Activated CD4-positive, alpha-beta T cell treated with anti-CD3 and anti-CD28 coated beads, Interleukin-2, amount 10 ng/mL, durations not matched to agents 7 days and 5 days (primary cell): ENCODE measurements around the gene RAD51B. TPM values are rescaled to one million over a fixed set of nuclear protein-coding genes. Genes with fewer than 3 reads are reported as not detected.

ENCODE experiments used
- CTCF ChIA-PET: fragments of 350-600 bp; sonication (Branson Sonifier 250); formaldehyde crosslinking; loops from one replicate; lab custom pipeline; 2021; ENCODE audit warnings: antibody characterized with exemption; lab: Charles Lee
- POLR2A ChIA-PET: fragments of 350-600 bp; sonication (Branson Sonifier 250); formaldehyde crosslinking; loops from one replicate; lab custom pipeline; 2021; ENCODE audit warnings: antibody characterized with exemption; lab: Charles Lee
- DNase-seq: peaks from one replicate; pipeline ENCODE4 v3.0.0-alpha.2; 2020
- H3K27ac Mint-ChIP-seq: one replicate; pipeline ENCODE4 v1.8.0; 2021; ENCODE audit warnings: mild to moderate bottlenecking, moderate library complexity, mixed read lengths
- H3K27me3 Mint-ChIP-seq: one replicate; pipeline ENCODE4 v1.8.0; 2021; ENCODE audit warnings: mixed read lengths
- H3K36me3 Mint-ChIP-seq: one replicate; pipeline ENCODE4 v1.8.0; 2021; ENCODE audit warnings: low read depth, mixed read lengths
- H3K4me1 Mint-ChIP-seq: one replicate; pipeline ENCODE4 v1.8.0; 2021; ENCODE audit warnings: mixed read lengths
- H3K4me3 Mint-ChIP-seq: one replicate; pipeline ENCODE4 v1.8.0; 2021; ENCODE audit warnings: mild to moderate bottlenecking, moderate library complexity, mixed read lengths
- H3K9me3 Mint-ChIP-seq: one replicate; pipeline ENCODE4 v1.8.0; 2021; ENCODE audit warnings: mixed read lengths
- total RNA-seq, 2 experiments: library from RNA; stranded (reverse); gene quantifications; one replicate each; pipeline ENCODE4 v1.2.3, GENCODE V29; 2021

The RAD51B gene
- total RNA-seq, 2 experiments from 2014 or later: 20.6 to 30.3 TPM

DNA sequence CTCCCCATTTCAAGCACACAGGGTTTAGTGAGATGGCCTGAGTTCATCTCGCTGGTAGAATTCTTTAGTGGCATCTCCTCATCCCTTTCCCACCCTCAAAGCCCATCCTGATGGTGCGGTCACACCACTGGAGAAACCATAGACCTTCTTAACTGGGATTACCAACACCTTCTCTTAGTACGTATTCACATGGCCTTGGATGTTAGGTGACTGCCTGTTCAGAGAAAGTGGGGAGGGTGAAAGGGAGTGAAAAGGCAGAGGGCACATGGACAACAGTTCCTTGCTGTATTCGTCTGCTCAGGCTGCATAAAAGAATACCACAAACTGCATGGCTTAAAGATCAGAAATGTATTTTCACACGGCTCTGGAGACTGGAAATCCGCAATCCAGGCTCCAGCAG, 667.2 kb downstream of the RAD51B start:
- no peaks in the 10 kb centered on the region for H3K27me3 Mint-ChIP-seq
- H3K36me3 Mint-ChIP-seq: peaks cover 7% of the 10 kb centered on the region
- peaks cover 6% of the 10 kb centered on the region for H3K9me3 Mint-ChIP-seq
- H3K27ac Mint-ChIP-seq: no peak overlapping the region
- ChIA-PET CTCF (no interaction called here), POLR2A (no interaction called here)
- DNase-seq: no peak
- no peak overlapping the region for H3K4me3 Mint-ChIP-seq
- peaks cover 24% of the 10 kb centered on the region for H3K4me1 Mint-ChIP-seq

DNA sequence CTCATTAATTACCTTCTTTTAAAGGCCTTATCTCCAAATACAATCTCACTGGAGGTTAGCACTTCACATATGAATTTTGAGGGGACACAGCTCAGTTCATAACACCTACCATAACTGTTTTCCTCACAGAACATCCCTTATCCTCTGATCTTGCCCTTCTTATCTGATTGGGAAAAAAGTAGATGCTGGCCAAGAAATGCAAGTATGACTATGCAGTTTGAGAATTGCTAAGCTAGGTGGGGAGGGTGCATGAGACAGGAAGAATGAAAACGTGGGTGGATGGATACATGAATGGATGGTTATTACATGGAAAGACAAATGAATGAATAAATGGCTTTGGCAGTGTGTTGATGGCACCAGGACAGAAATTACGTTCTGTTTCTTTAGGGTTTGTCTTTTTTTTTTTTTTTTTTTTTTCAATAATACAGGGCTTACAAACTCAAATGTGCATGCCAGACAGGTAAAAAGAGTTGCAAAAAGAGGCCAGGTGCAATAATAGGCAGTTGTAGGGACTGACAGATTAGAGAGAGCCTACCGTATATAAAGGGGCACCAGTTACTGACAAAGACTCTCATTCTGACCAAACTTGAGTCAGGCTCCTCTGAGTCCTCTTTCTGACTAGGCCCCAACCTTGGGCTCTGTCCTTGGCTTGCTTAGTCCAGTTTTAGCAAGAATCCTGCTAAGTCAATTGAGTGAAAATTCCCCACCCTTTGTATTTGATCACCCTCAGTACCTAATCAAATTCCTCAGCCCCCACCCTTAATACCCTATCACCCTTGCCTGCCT, 668.4 kb downstream of the RAD51B start:
- Mint-ChIP-seq H3K4me1 (peaks cover 20% of the 10 kb centered on the region), H3K36me3 (peaks cover 7% of the 10 kb centered on the region), H3K27ac (no peak overlapping the region), H3K4me3 (no peak overlapping the region), H3K9me3 (peaks cover 6% of the 10 kb centered on the region), H3K27me3 (no peaks in the 10 kb centered on the region)
- ChIA-PET CTCF (no interaction called here), POLR2A (no interaction called here)
- DNase-seq: no peak

DNA sequence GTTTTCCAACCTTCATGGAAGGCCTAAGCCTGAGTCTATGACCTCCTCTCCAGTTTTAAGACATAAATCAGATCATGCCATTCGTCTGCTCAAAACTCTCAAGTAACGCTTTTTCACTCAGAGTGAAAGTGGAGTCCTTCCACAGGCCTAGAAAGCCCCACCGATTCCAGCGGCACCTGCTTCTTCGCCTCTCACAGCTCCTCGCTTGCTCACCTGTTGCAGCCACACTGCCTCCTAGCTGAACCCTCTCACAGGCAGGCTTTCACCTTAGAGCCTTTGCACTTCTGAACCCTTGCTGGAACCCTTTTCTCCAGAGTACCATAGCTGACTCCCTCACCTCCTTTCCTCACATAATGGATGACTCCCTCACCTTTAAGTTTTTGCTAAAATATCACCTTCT, 672.2 kb downstream of the RAD51B start:
- Mint-ChIP-seq H3K4me1 (peaks cover 15% of the 10 kb centered on the region), H3K36me3 (peaks cover 3% of the 10 kb centered on the region), H3K27ac (no peak overlapping the region), H3K9me3 (peaks cover 4% of the 10 kb centered on the region), H3K4me3 (no peak overlapping the region), H3K27me3 (no peaks in the 10 kb centered on the region)
- POLR2A ChIA-PET: no interaction called here
- CTCF ChIA-PET: interaction anchor here (1.2 to 2.9 kb wide), 3 partner anchors 9 to 34 kb away, joined by 3 to 8 read pairs (median 6); no protein-coding TSS in a partner anchor
- DNase-seq: no peak

DNA sequence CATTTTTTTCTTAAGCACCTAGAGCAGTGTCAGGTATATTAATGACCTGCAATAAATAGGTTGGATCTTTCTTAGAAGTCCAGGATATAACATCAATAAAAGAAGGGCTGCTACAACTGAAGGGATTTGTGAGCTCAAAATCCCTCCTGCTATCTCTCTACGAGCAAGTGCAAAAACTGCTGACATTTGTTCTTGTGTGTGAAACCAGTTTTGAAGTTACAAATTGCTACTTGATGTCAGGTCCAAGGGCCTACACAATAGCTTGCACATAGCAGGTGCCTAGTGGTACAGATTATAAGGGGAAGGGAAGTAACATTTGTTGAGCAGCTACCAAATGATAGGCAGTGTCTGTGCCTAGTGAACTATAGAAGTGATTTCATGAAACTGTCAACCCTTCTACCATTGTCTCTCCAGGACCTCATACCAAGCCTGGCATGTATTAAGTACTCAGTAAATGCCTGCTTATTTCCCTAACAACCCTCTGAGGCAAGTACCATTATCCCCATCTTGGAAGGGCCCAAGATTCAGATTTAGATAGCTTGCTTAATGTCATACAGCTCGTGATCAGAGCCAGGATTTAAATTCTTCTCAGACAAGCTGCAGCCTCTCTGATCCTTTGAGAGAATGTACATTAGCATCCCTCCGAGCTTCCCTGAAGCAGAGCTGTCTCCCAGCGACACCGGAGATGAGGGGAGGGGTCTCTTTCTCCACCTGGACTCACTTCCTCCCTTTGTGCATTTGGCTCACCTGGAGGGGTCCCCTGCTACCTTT, 673.0 kb downstream of the RAD51B start:
- peaks cover 2% of the 10 kb centered on the region for H3K9me3 Mint-ChIP-seq
- ChIA-PET CTCF (interaction anchor here (1.2 to 2.9 kb wide), 3 partner anchors 10 to 34 kb away, joined by 3 to 8 read pairs (median 6); no protein-coding TSS in a partner anchor), POLR2A (no interaction called here)
- H3K4me1 Mint-ChIP-seq: peaks cover 15% of the 10 kb centered on the region
- DNase-seq: no peak
- no peak overlapping the region for H3K4me3 Mint-ChIP-seq
- H3K27me3 Mint-ChIP-seq: no peaks in the 10 kb centered on the region
- H3K27ac Mint-ChIP-seq: no peak overlapping the region
- H3K36me3 Mint-ChIP-seq: peaks cover 3% of the 10 kb centered on the region

DNA sequence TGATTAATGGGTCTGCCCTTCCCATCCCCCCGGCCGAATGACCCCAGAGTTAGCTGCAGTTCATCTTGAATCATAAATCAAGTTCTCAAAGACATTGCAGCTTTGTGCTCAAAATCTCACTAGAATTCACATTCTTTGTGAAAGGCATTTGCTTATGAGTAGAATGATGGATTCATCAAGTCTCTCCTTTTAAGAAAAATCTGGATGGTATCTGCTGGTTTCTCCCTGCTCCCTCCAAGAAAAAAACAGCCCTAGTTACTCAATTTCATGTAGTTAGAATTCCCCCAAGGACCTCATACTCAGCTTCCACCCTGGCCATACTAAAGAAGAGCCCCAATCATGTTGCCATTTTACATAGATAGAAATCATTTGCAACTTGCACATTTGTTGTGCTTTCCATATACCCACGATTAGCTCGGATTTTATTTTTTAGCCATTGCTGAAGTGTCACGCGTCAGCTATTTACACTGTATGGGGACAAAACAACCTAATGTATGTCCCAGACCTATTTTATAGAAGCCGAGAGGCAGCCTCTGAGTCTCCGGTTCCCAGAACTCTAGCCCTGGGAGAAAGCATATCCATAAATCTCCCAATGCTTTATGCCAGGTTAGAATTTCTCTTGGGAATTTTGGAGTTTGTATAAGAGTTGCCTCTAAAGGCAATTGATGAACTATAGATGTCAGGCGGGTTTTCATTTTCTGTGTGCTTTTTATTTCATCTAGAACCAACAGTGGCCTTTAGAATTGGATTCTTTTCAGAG, 673.8 kb downstream of the RAD51B start:
- Mint-ChIP-seq H3K36me3 (peaks cover 2% of the 10 kb centered on the region), H3K27ac (no peak overlapping the region), H3K27me3 (no peaks in the 10 kb centered on the region), H3K4me3 (no peak overlapping the region), H3K4me1 (peaks cover 13% of the 10 kb centered on the region), H3K9me3 (no peaks in the 10 kb centered on the region)
- POLR2A ChIA-PET: no interaction called here
- DNase-seq: no peak
- CTCF ChIA-PET: interaction anchor here (2.9 kb wide), 1 partner anchor 10 kb away, joined by 8 read pairs; no protein-coding TSS in a partner anchor

DNA sequence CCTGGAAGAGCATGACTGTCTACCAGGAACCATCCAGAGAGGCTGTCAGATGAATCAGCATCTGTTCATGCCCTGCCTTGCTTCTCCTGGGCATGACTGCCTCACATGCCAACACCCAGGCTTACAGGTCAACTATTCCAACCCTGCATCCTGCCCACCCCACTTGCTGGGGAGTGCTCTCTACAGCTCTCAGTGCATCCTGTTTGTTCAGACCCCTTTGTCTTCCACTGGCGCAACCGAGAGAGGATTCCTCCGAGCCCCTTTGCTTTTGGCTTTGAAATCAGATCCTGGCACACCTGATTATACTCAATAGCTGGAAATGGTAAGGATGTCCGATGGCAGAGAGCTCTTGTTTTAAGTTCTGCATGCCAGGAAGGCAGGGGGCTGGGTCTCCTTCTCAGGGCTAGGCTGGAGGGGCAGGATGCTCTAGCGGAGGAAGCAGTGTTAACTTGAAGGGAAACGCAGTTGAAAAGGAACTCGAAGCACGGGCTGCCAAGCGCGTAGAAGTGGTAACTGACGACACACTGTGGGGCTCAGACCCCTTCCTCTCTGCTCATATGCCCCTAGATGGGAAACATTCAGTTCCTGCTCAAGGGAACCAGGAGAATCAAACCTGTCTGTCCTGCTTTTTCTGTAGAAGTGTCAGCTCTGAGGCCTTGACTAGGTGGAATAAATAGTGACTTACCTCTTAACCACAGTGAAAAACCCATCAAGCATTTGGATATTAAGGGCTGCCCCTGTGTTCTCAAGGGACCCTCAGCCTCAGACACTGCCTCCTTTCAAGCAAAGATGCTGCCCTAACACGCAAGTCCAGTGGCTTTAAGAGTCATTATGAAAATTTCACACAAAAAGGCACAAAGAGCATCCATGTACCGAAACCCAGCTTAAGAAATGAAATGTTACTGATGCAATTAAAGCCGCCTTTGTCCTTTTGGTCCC, 675.8 kb downstream of the RAD51B start:
- CTCF ChIA-PET: interaction anchor here (0.6 to 1.6 kb wide), 2 partner anchors 18 to 19 kb away, joined by 3 to 4 read pairs; no protein-coding TSS in a partner anchor

DNA sequence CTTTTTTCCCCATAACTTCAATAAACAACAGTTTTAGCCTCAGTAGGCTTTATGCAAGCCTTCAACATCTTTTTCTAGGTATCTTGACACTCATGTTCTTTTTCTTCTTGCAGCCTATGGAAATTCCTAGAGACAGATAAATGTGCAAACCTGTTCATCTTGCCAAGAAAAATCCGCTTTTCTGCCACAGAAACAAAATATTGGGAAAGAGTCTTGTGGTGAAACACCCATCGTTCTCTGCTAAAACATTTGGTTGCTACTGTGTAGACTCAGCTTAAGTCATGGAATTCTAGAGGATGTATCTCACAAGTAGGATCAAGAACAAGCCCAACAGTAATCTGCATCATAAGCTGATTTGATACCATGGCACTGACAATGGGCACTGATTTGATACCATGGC, 677.4 kb downstream of the RAD51B start:
- no peaks in the 10 kb centered on the region for H3K27me3 Mint-ChIP-seq
- H3K9me3 Mint-ChIP-seq: no peaks in the 10 kb centered on the region
- ChIA-PET CTCF (no interaction called here), POLR2A (no interaction called here)
- no peak overlapping the region for H3K4me3 Mint-ChIP-seq
- H3K27ac Mint-ChIP-seq: no peak overlapping the region
- no peak for DNase-seq
- peaks cover 13% of the 10 kb centered on the region for H3K4me1 Mint-ChIP-seq
- peaks cover 4% of the 10 kb centered on the region for H3K36me3 Mint-ChIP-seq

More for the DNA sequence above, 675.8 kb downstream of the RAD51B start:
- H3K27ac Mint-ChIP-seq: no peak overlapping the region
- peaks cover 4% of the 10 kb centered on the region for H3K36me3 Mint-ChIP-seq
- no peaks in the 10 kb centered on the region for H3K9me3 Mint-ChIP-seq
- no peak for DNase-seq
- POLR2A ChIA-PET: no interaction called here
- H3K4me3 Mint-ChIP-seq: no peak overlapping the region
- peaks cover 13% of the 10 kb centered on the region for H3K4me1 Mint-ChIP-seq
- no peaks in the 10 kb centered on the region for H3K27me3 Mint-ChIP-seq

DNA sequence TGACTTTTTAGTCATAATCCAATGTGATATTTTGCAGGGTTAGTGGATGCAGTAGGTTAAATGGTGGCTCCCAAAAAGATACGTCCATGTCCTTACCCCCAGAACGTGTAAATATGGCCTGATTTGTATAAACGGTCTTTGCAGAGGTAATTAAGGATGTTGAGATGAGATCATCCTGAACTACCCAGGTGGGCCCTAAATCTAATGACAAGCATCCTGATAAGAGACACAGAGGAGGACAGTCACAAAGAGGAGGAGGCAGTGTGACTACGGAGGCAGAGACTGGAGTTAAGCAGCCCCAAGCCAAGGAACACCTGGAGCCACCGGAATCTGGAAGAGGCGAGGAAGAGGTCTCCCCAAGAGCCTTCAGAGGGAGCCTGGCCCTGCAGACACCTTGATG, 679.9 kb downstream of the RAD51B start:
- no peak for DNase-seq
- no peaks in the 10 kb centered on the region for H3K9me3 Mint-ChIP-seq
- H3K4me3 Mint-ChIP-seq: no peak overlapping the region
- no peak overlapping the region for H3K27ac Mint-ChIP-seq
- peaks cover 4% of the 10 kb centered on the region for H3K36me3 Mint-ChIP-seq
- CTCF ChIA-PET: no interaction called here
- POLR2A ChIA-PET: no interaction called here
- peaks cover 15% of the 10 kb centered on the region for H3K4me1 Mint-ChIP-seq
- H3K27me3 Mint-ChIP-seq: no peaks in the 10 kb centered on the region

DNA sequence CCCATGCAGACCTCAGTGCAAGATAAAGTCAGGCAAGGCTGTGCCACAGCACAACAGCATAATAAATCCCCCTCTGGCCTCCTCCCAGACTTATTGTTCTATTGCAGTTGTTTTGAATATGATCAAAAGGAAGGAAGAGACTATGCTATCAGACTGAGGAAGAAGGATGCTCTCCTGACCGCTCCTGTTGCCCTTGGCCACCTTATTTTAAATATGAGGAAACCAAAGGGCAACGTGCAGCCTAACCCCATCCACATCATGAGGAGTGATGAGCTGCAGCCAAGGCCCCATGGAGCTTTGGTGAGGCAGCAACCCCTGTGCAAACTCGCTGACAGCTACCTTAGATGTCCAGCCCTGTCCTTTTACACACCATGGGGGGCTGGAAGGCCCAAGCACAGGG, 681.6 kb downstream of the RAD51B start:
- Mint-ChIP-seq H3K4me1 (peaks cover 10% of the 10 kb centered on the region), H3K9me3 (no peaks in the 10 kb centered on the region), H3K4me3 (no peak overlapping the region), H3K36me3 (peaks cover 4% of the 10 kb centered on the region), H3K27ac (no peak overlapping the region), H3K27me3 (no peaks in the 10 kb centered on the region)
- ChIA-PET POLR2A (no interaction called here), CTCF (no interaction called here)
- DNase-seq: no peak

DNA sequence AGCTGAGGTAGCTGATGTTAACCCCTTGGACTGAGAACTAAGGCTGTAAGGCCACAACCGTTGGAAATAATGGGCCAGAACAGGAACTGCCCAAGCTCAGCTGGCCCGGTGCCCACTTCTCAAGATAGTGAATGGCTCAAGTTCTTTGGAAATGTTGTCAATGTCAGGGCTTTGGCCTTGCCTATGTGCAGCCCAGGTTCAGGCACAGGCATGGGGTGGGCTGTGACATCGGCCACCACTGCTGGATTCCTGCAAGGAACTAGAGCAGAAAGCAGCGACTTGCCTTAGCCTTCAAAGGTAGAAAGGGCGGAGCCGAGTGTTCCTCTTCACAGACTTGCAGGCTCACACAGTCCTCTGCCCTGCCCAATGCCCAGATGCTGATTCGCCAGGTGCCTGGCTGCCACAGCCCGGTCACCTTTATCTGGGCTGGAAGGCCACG, 682.1 kb downstream of the RAD51B start:
- Mint-ChIP-seq H3K4me3 (no peak overlapping the region), H3K9me3 (no peaks in the 10 kb centered on the region), H3K27ac (no peak overlapping the region), H3K4me1 (peaks cover 13% of the 10 kb centered on the region), H3K36me3 (peaks cover 4% of the 10 kb centered on the region), H3K27me3 (no peaks in the 10 kb centered on the region)
- DNase-seq: no peak
- ChIA-PET CTCF (no interaction called here), POLR2A (no interaction called here)

DNA sequence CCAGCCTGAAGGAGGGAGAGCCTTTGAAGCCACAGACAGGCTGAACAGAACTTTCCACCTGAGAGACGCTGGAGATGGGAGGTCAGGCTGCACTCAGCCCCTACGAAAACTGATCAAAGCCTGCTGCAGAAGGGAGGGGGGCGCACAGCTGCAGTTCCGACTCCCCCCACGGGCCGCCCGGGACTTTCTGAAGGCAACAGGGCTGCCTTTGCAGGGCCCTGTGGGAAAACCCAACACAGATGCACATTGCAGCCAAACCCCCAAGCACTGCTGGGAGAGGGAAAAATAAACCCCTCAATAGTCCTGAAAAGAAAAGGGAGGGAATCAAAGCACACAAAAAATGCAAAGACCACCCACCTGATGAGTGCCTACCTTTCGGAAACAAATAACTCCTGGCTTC, 682.7 kb downstream of the RAD51B start:
- POLR2A ChIA-PET: no interaction called here
- no peaks in the 10 kb centered on the region for H3K9me3 Mint-ChIP-seq
- no peaks in the 10 kb centered on the region for H3K27me3 Mint-ChIP-seq
- CTCF ChIA-PET: interaction anchor here (0.6 kb wide), 1 partner anchor 18 kb away, joined by 3 read pairs; no protein-coding TSS in a partner anchor
- H3K36me3 Mint-ChIP-seq: peaks cover 4% of the 10 kb centered on the region
- DNase-seq: no peak
- H3K4me3 Mint-ChIP-seq: no peak overlapping the region
- no peak overlapping the region for H3K27ac Mint-ChIP-seq
- peaks cover 19% of the 10 kb centered on the region for H3K4me1 Mint-ChIP-seq
